Breast epithelium (tissue), 3 donors: ENCODE data around the gene LGI4.

ENCODE experiments used
- POLR2A ChIP-seq: fragments of 450-650 bp; IDR thresholded peaks from one replicate; pipeline ENCODE4 v1.6.1; 2016; ENCODE audit warnings: antibody characterized with exemption, mild to moderate bottlenecking, moderate library complexity
- TF ChIP-seq, protein P1 (sequence below), 3 donors: fragments of 450-650 bp; IDR thresholded peaks; one replicate each; pipeline ENCODE4 v1.5.1; 2016 to 2017; ENCODE audit warnings: antibody characterized with exemption in 3 of 3, mild to moderate bottlenecking in 3 of 3, moderate library complexity in 3 of 3

DNA sequence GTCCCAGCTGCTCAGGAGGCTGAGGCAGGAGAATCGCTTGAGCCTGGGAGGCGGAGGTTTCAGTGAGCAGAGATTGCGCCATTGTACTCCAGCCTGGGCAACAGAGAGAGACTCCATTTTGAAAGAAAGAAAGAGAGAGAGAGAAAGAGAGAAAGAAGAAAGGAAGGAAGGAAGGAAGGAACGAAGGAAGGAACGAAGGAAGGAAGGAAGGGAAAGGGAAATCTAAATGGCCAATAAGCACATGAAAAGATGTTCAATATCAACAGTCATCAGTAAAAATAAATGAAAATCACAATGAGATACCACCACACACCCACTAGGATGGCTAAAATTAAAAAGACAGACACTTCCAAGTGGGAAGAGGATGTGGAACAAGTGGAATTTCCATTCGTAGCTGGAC is 39.4 kb upstream of the LGI4 start:
- TF ChIP-seq, protein P1, sequence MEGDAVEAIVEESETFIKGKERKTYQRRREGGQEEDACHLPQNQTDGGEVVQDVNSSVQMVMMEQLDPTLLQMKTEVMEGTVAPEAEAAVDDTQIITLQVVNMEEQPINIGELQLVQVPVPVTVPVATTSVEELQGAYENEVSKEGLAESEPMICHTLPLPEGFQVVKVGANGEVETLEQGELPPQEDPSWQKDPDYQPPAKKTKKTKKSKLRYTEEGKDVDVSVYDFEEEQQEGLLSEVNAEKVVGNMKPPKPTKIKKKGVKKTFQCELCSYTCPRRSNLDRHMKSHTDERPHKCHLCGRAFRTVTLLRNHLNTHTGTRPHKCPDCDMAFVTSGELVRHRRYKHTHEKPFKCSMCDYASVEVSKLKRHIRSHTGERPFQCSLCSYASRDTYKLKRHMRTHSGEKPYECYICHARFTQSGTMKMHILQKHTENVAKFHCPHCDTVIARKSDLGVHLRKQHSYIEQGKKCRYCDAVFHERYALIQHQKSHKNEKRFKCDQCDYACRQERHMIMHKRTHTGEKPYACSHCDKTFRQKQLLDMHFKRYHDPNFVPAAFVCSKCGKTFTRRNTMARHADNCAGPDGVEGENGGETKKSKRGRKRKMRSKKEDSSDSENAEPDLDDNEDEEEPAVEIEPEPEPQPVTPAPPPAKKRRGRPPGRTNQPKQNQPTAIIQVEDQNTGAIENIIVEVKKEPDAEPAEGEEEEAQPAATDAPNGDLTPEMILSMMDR (IDR thresholded peaks at IDR 0.05) = no peak
- no peak for TF ChIP-seq POLR2A
